Gastrocnemius medialis (tissue), 4 donors: Measurements from ENCODE around the gene EGFLAM. TPM values are rescaled to one million over a fixed set of nuclear protein-coding genes. Genes with fewer than 3 reads are reported as not detected.
A peak's percentile ranks its signal among the peaks of the same experiment; 100 is the strongest.

Experiments
- ATAC-seq, 2 donors: fragments of 150-250 bp; one replicate each; pipeline ENCODE4 v1.9.1; 2016
- DNase-seq, 2 donors: peaks; one replicate each; pipeline ENCODE4 v3.0.0-alpha.2; 2019
- H3K27ac ChIP-seq, 4 donors: fragments of 200-600 bp; sonication (generic); 1 replicate in 1 of 4; 2 replicates in 3 of 4; pipeline ENCODE4 v1.5.1; 2016 to 2018; ENCODE audit warnings: mild to moderate bottlenecking in 2 of 4, moderate library complexity in 1 of 4
- H3K27me3 ChIP-seq, 3 donors: fragments of 200-600 bp; sonication (generic) in 2 of 3; 1 replicate in 1 of 3; 2 replicates in 2 of 3; pipeline versions ENCODE4 v1.5.1 to v1.6.0; 2016 to 2019; ENCODE audit warnings: mild to moderate bottlenecking in 1 of 3, moderate library complexity in 1 of 3
- H3K36me3 ChIP-seq, 2 donors: fragments of 200-600 bp; sonication (generic) in 1 of 2; one replicate each; pipeline ENCODE4 v1.5.1; 2017 to 2018
- H3K4me1 ChIP-seq, 2 donors: fragments of 200-600 bp; sonication (generic) in 1 of 2; one replicate each; pipeline ENCODE4 v1.5.1; 2016 to 2017; ENCODE audit warnings: mild to moderate bottlenecking in 2 of 2
- H3K4me3 ChIP-seq, 4 donors: fragments of 200-600 bp; sonication (generic) in 3 of 4; 1 replicate in 1 of 4; 2 replicates in 3 of 4; pipeline ENCODE4 v1.5.1; 2016 to 2019; ENCODE audit warnings: mild to moderate bottlenecking in 2 of 4
- H3K9me3 ChIP-seq, 3 donors: fragments of 200-600 bp; sonication (generic) in 2 of 3; 1 replicate in 1 of 3; 2 replicates in 2 of 3; pipeline ENCODE4 v1.5.1; 2016 to 2019
- CTCF ChIP-seq, 5 experiments: fragments of 450-650 bp in 3 of 5; fragments of 200-600 bp in 2 of 5; sonication (generic) in 2 of 5; IDR thresholded peaks in 4 of 5; conservative IDR thresholded peaks in 1 of 5; 1 replicate in 4 of 5; 2 replicates in 1 of 5; pipeline ENCODE4 v1.5.1; 2016 to 2019; ENCODE audit warnings: antibody characterized with exemption in 5 of 5, mild to moderate bottlenecking in 3 of 5, moderate library complexity in 3 of 5
- POLR2A ChIP-seq, 2 donors: fragments of 450-650 bp; IDR thresholded peaks; one replicate each; pipeline ENCODE4 v1.6.1; 2017; ENCODE audit warnings: antibody characterized with exemption in 2 of 2, mild to moderate bottlenecking in 2 of 2, moderate library complexity in 2 of 2
- in situ Hi-C, 4 donors: fragments of 200-750 bp; cut with MboI; loops; one replicate each; pipeline versions ENCODE4 v1.15.0 to v1.8.0; 2017; ENCODE audit warnings: low sequenced_read_pairs in 4 of 4
- intact Hi-C: fragments of 100-400 bp; cut with DNase I; formaldehyde crosslinking; loops from one replicate; pipeline ENCODE4 v1.15.1; 2023; ENCODE audit warnings: low total_unique reads
- total RNA-seq, 4 donors: library from RNA; depleted of rRNA; stranded (reverse); fragments of >200 nt; gene quantifications; one replicate each; pipeline versions ENCODE4 v1.1.0 to v1.2.3, GENCODE V29; 2016

Gene EGFLAM
- total RNA-seq, 4 donors from 2014 or later, result 19.2 to 36.4 (median 32.7) TPM

DNA sequence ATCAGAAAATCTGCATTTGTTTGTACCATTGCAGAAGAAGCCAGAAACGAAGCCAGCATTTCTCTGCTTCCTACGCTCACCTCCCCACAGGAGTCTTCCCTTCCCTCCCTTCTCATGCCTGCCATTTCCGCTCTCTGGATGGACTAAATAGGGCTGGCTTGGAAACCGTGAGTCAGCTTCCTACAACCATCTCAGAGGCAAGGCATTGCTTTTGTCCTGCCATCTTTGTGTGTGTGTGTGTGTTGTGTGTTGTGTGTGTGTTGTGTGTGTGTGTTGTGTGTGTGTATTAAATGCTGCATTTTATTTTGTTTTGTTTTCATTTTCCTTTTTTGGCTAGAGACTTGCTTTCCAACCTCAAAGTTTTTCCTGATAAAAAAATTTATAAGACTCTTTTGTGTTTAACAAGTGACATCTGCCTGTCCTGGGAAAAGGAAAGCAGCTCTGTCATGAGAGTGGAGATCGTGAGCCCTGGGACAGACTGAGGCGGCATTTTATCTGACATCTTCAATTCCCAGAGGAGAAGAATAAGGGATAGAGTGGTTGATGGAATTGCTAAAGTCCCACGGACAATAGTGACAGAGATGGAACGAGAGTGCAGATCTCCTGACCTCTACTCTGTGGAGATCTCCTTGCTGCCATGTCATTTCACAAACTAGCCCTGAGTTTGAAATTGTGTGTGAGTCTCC is 7.5 kb upstream of the EGFLAM start:
- H3K4me1 ChIP-seq, result peaks cover 0 to 4% of the 10 kb centered on the region in 2 donors
- DNase-seq (no peak), ATAC-seq (no peak)
- intact Hi-C loops (no loop called here), in situ Hi-C loops (no loop called here)
- TF ChIP-seq POLR2A (IDR thresholded peaks at IDR 0.05) (no peak), CTCF (IDR thresholded peaks at IDR 0.05 in 4 of 5, conservative IDR thresholded peaks at IDR 0.05 in 1 of 5) (no peak)
- H3K4me3 ChIP-seq, result no peak overlapping the region
- peaks cover under 1 to 19% (median 2%) of the 10 kb centered on the region in 3 donors for H3K27me3 ChIP-seq
- H3K27ac ChIP-seq, result no peak overlapping the region
- no peaks in the 10 kb centered on the region for H3K36me3 ChIP-seq
- H3K9me3 ChIP-seq, result no peaks in the 10 kb centered on the region

DNA sequence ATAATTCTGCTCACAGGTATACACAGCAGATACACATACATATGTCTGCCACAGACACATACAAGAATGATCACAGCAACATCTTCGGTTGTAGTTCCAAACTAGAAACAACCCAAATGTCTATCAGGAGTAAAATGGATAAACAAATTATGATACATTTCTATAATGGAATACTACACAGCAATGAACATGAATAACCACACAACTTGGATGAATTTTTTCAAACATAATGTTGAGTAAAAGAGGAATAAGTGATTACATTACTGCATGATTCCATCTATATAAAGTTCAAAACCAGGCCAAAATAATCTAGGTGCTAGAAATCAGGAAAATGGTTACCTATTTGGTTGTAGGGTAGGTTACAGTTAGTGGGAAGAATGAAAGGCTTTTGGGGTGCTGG is 4.6 kb upstream of the EGFLAM start:
- Histone ChIP-seq H3K36me3 (no peaks in the 10 kb centered on the region), H3K9me3 (no peaks in the 10 kb centered on the region), H3K27me3 (peaks cover 28 to 44% (median 29%) of the 10 kb centered on the region in 3 donors), H3K4me1 (peaks cover 13 to 17% of the 10 kb centered on the region in 2 donors), H3K4me3 (no peak overlapping the region), H3K27ac (no peak overlapping the region)
- no peak for TF ChIP-seq CTCF (IDR thresholded peaks at IDR 0.05 in 4 of 5, conservative IDR thresholded peaks at IDR 0.05 in 1 of 5)
- no peak for TF ChIP-seq POLR2A (IDR thresholded peaks at IDR 0.05)
- ATAC-seq (no peak), DNase-seq (no peak)
- in situ Hi-C loops (no loop called here), intact Hi-C loops (no loop called here)

- in situ Hi-C loops (no loop called here), intact Hi-C loops (no loop called here)
- Histone ChIP-seq H3K27ac (peak overlapping the region; percentile 64 to 70 (median 64)), H3K4me3 (peak overlapping the region; percentile 60 to 79 (median 62)), H3K36me3 (no peaks in the 10 kb centered on the region), H3K9me3 (no peaks in the 10 kb centered on the region), H3K4me1 (peaks cover 9 to 18% of the 10 kb centered on the region in 2 donors), H3K27me3 (peaks cover 34 to 59% (median 42%) of the 10 kb centered on the region in 3 donors)
- TF ChIP-seq CTCF (IDR thresholded peaks at IDR 0.05 in 4 of 5, conservative IDR thresholded peaks at IDR 0.05 in 1 of 5), result no peak
- no peak for TF ChIP-seq POLR2A (IDR thresholded peaks at IDR 0.05)
- DNase-seq, result no peak
- ATAC-seq, result no peak
Measured at GRCh38 chr5:38257308-38258041, 884 bp upstream of the EGFLAM start.

DNA sequence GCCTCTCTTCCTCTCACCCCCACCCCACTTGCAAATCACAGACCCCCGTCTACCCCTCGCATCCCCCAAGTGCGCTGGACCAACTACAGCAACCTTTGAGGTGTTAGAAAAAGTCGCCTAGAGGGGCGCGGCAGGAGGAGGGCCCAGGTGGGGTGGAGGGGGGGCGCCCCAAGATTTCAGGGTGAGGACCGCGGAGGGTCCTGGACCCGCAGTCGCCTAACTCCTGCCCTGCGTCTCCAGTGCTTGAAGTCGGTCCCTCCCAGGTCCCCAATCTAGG is 379 bp upstream of the EGFLAM start:
- no peak for DNase-seq
- Histone ChIP-seq H3K36me3 (no peaks in the 10 kb centered on the region), H3K4me1 (peaks cover 9 to 18% of the 10 kb centered on the region in 2 donors), H3K9me3 (no peaks in the 10 kb centered on the region), H3K27ac (peak overlapping the region; percentile 64 to 70 (median 64)), H3K27me3 (peaks cover 34 to 58% (median 42%) of the 10 kb centered on the region in 3 donors), H3K4me3 (peak overlapping the region; percentile 60 to 79 (median 62))
- ATAC-seq, result no peak
- in situ Hi-C loops (no loop called here), intact Hi-C loops (no loop called here)
- TF ChIP-seq POLR2A (IDR thresholded peaks at IDR 0.05) (no peak), CTCF (IDR thresholded peaks at IDR 0.05 in 4 of 5, conservative IDR thresholded peaks at IDR 0.05 in 1 of 5) (no peak)
